ENCODE results near the gene VWA3B. TPM values are rescaled to one million over a fixed set of nuclear protein-coding genes. Genes with fewer than 3 reads are reported as not detected.

VWA3B gene
- total and polyA plus RNA-seq, 2 of the 4 experiments (the other 2 are of a cell fraction), result not detected

DNA sequence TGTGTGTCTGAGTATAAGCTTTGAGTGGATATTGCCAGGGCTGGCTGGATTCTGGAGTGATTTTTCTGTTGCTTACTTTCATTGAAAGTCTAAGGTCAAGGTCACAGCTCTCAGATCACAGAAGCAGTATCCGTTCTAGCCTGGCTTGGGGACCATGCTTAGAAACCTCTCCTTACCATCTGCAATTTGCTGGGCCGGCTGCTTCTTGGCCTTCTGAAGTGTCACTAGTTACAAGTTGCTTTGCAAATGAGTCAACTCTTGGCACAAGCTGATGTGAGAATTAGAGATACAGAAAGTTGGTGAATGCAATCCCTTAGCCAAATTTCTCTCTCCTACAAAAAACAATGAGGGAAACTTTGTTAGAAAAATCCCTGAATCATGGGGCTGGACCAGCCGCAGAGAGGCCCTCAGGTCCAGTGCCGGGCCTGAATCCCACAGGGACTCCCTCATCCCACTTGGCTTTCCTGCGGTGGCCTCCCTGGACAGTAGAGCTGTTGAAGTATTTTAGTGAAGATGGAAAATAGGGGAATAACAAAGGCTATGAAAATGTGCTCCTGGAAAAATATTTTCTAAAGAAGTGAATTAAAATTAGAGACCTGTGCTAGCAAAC is 166.6 kb downstream of the VWA3B start:
- Histone ChIP-seq H2AK9ac (replicated peaks; ENCODE audit: low read depth, low read length, poor library complexity) (no peak overlapping the region), H4K20me1 (ENCODE audit: insufficient read depth, low read length) (no peaks in the 10 kb centered on the region), H4K91ac (ENCODE audit: insufficient read depth, low read depth, low read length) (no peak overlapping the region), H2BK20ac (ENCODE audit: low read depth, low read length) (no peak overlapping the region), H3K4ac (ENCODE audit: low read depth, low read length) (no peak overlapping the region), H4K5ac (ENCODE audit: low read depth, low read length) (no peak overlapping the region), H2BK5ac (ENCODE audit: low read depth, low read length, poor library complexity, severe bottlenecking) (no peak overlapping the region), H3K27ac (ENCODE audit: insufficient read depth, low read length) (no peak overlapping the region), H3K4me3 (ENCODE audit: insufficient read depth, low read depth, low read length) (no peak overlapping the region), H3K4me2 (ENCODE audit: low read depth, low read length) (no peak overlapping the region), H3K9me1 (ENCODE audit: insufficient read depth, low read length) (no peaks in the 10 kb centered on the region), H3K14ac (replicated peaks; ENCODE audit: low read depth, low read length) (no peak overlapping the region), H3K4me1 (ENCODE audit: control insufficient read depth, insufficient read depth, low read length) (no peaks in the 10 kb centered on the region), H3K18ac (ENCODE audit: low read depth, low read length) (no peak overlapping the region), H3K56ac (ENCODE audit: extremely low read depth, insufficient read depth, low read length) (no peak overlapping the region), H2BK15ac (ENCODE audit: low read depth, low read length) (no peak overlapping the region), H4K8ac (ENCODE audit: low read depth in 2 of 2, low read length in 2 of 2) (no peak overlapping the region), H3K23ac (ENCODE audit: low read depth, low read length) (no peak overlapping the region), H3K9ac (ENCODE audit: low read depth, low read length) (no peak overlapping the region), H3K79me1 (ENCODE audit: low read depth in 1 of 2, low read length in 2 of 2) (no peaks in the 10 kb centered on the region), H2AK5ac (ENCODE audit: low read depth, low read length) (no peak overlapping the region), H2BK120ac (ENCODE audit: low read depth, low read length) (no peak overlapping the region), H2AFZ (replicated peaks; ENCODE audit: low read length, poor library complexity) (no peak overlapping the region), H3K27me3 (ENCODE audit: control insufficient read depth, insufficient read depth, low read length) (peaks cover 3% of the 10 kb centered on the region), H3K9me3 (ENCODE audit: control insufficient read depth, insufficient read depth, low read length) (no peaks in the 10 kb centered on the region), H3K36me3 (ENCODE audit: control insufficient read depth, insufficient read depth, low read length) (no peaks in the 10 kb centered on the region)
- POLR2A ChIA-PET (ENCODE audit: unreplicated experiment), result no interaction called here
- CTCF ChIA-PET, result no interaction called here
- dilution Hi-C loops (cut with HindIII; ENCODE audit: low sequenced_read_pairs, unreplicated experiment) (no loop called here), intact Hi-C loops (cut with micrococcal nuclease) (no loop called here), in situ Hi-C loops (cut with MboI; ENCODE audit: low sequenced_read_pairs) (no loop called here)
- no TSS peak for BruUV-seq (replicated peaks)
- WGBS, 2 experiments (ENCODE audit: extremely low coverage in 2 of 2, insufficient read length in 1 of 2), result no CpG with 5 or more reads among the region's 5 CpGs
- TF ChIP-seq RCOR1 (IDR thresholded peaks at IDR 0.05; ENCODE audit: insufficient replicate concordance, low read length), result no peak
- no peak for TF ChIP-seq NFE2L2 (IDR thresholded peaks at IDR 0.05; ENCODE audit: low read depth, low read length)
- no peak for DNase-seq
- no peak for ATAC-seq (ENCODE audit: low read depth)

Data from IMR-90 (cell line).